GM12878 (cell line): ENCODE results near the gene PPP4R3B. TPM values are rescaled to one million over a fixed set of nuclear protein-coding genes. Genes with fewer than 3 reads are reported as not detected.

Experiments used
- ATAC-seq: fragments of 200-7000 bp; cut with Tn5 transposase; 3 replicates; pipeline ENCODE4 v1.9.1; 2020; ENCODE audit warnings: mild to moderate bottlenecking, moderate library complexity
- BruUV-seq: library from RNA; stranded (reverse); fragments of 400-500 nt; replicated peaks from 2 replicates; lab custom pipeline; 2021; lab: Mats Ljungman, UMichigan
- CTCF ChIA-PET: fragments of 300-600 bp; sonication (Branson Sonifier 250); formaldehyde crosslinking; extraction: SDS; loops from one replicate; lab custom pipeline; 2021; ENCODE audit warnings: inconsistent platforms; lab: Yijun Ruan, JAX
- POLR2A ChIA-PET: fragments of 350-600 bp; formaldehyde crosslinking; extraction: SDS; loops from one replicate; lab custom pipeline; 2021; ENCODE audit warnings: inconsistent platforms; lab: Charles Lee
- RAD21 ChIA-PET: fragments of 300-600 bp; sonication (Branson Sonifier 250); formaldehyde crosslinking; loops from one replicate; lab custom pipeline; 2023; ENCODE audit warnings: antibody characterized with exemption; ENCODE audit not compliant: unreplicated experiment; lab: Charles Lee
- SMC1A ChIA-PET: fragments of 300-600 bp; sonication (Branson Sonifier 250); formaldehyde crosslinking; loops from one replicate; lab custom pipeline; 2023; ENCODE audit not compliant: unreplicated experiment, uncharacterized antibody; lab: Charles Lee
- DNase-seq: peaks from one replicate; pipeline ENCODE4 v3.0.0-alpha.2; 2011; ENCODE audit warnings: low read depth, low spot score
- FAIRE-seq: peaks from 3 replicates; lab custom pipeline; 2011; peaks lifted over from hg19 to GRCh38; lab: Jason Lieb, UNC
- H2AFZ ChIP-seq: 2 replicates; pipeline ENCODE4 v1.6.0; 2011; ENCODE audit warnings: low read depth, low read length, control low read depth; ENCODE audit not compliant: control insufficient read depth
- H3K27ac ChIP-seq: 2 replicates; pipeline ENCODE4 v1.5.1; 2011; ENCODE audit warnings: control low read depth; ENCODE audit not compliant: control insufficient read depth, insufficient read depth
- H3K27me3 ChIP-seq, 2 experiments: replicated peaks in 1 of 2; 2 replicates each; pipeline versions ENCODE4 v1.6.0 to v1.6.1; 2011; ENCODE audit warnings: low read length in 1 of 2; ENCODE audit not compliant: control insufficient read depth in 2 of 2, insufficient read depth in 2 of 2
- H3K36me3 ChIP-seq, 2 experiments: 2 replicates each; pipeline ENCODE4 v1.5.1; 2011; ENCODE audit warnings: low read length in 1 of 2; ENCODE audit not compliant: control insufficient read depth in 2 of 2, insufficient read depth in 2 of 2
- H3K4me1 ChIP-seq: 2 replicates; pipeline ENCODE4 v1.6.1; 2011; ENCODE audit warnings: mild to moderate bottlenecking, low read length, moderate library complexity, mixed read lengths; ENCODE audit not compliant: control insufficient read depth, insufficient read depth
- H3K4me2 ChIP-seq: 2 replicates; pipeline ENCODE4 v1.6.0; 2011; ENCODE audit warnings: control low read depth; ENCODE audit not compliant: control insufficient read depth, insufficient read depth
- H3K4me3 ChIP-seq: fragments of 200-600 bp; sonication (generic); 2 replicates; pipeline ENCODE4 v1.5.1; 2016
- H3K79me2 ChIP-seq: 2 replicates; pipeline ENCODE4 v1.6.0; 2011; ENCODE audit warnings: low read length; ENCODE audit not compliant: control insufficient read depth, insufficient read depth
- H3K9ac ChIP-seq: 2 replicates; pipeline ENCODE4 v1.8.0; 2011; ENCODE audit warnings: low read length, control low read depth, mixed read lengths; ENCODE audit not compliant: control insufficient read depth, insufficient read depth
- H3K9me3 ChIP-seq: replicated peaks from 3 replicates; pipeline ENCODE4 v1.5.1; 2011; ENCODE audit warnings: mild to moderate bottlenecking, low read length; ENCODE audit not compliant: control insufficient read depth, insufficient read depth
- H4K20me1 ChIP-seq: 2 replicates; pipeline ENCODE4 v1.6.0; 2011; ENCODE audit not compliant: control insufficient read depth, insufficient read depth
- ATF7 ChIP-seq: fragments of 450-650 bp; IDR thresholded peaks from 2 replicates; pipeline ENCODE4 v1.6.1; 2016; ENCODE audit warnings: low read depth, mild to moderate bottlenecking
- BCL3 ChIP-seq: IDR thresholded peaks from 2 replicates; pipeline ENCODE4 v1.6.1; 2011; ENCODE audit warnings: borderline replicate concordance, low read depth, mild to moderate bottlenecking, moderate library complexity, low read length; ENCODE audit not compliant: insufficient read depth, poor library complexity, severe bottlenecking
- CEBPB ChIP-seq, 2 experiments: fragments of 150-350 bp in 1 of 2; IDR thresholded peaks; 2 replicates each; pipeline ENCODE4 v1.6.1; 2012 to 2014; ENCODE audit warnings: low read depth in 2 of 2, low read length in 2 of 2, borderline replicate concordance in 1 of 2, inconsistent platforms in 1 of 2
- IRF3 ChIP-seq: fragments of 450-650 bp; IDR thresholded peaks from 2 replicates; pipeline ENCODE4 v1.6.1; 2014; ENCODE audit warnings: mild to moderate bottlenecking
- MLLT1 ChIP-seq: fragments of 450-650 bp; IDR thresholded peaks from 2 replicates; pipeline ENCODE4 v1.6.1; 2016; ENCODE audit warnings: mild to moderate bottlenecking
- NFYB ChIP-seq: IDR thresholded peaks from 2 replicates; pipeline ENCODE4 v1.6.1; 2011; ENCODE audit warnings: low read depth, mild to moderate bottlenecking, low read length, improper control_type of control experiment, moderate library complexity; ENCODE audit not compliant: insufficient read depth
- RAD51 ChIP-seq: fragments of 450-650 bp; IDR thresholded peaks from 2 replicates; pipeline ENCODE4 v1.6.1; 2016; ENCODE audit warnings: moderate library complexity, mild to moderate bottlenecking, inconsistent platforms
- SRF ChIP-seq, 2 experiments: IDR thresholded peaks; 2 replicates each; pipeline ENCODE4 v1.6.1; 2011; ENCODE audit warnings: low read depth in 2 of 2, low read length in 2 of 2, mild to moderate bottlenecking in 1 of 2, moderate library complexity in 1 of 2
- ZNF24 ChIP-seq: fragments of 450-650 bp; IDR thresholded peaks from 2 replicates; pipeline ENCODE4 v1.6.1; 2017; ENCODE audit warnings: antibody characterized with exemption, mild to moderate bottlenecking
- ZNF274 ChIP-seq: IDR thresholded peaks from one replicate; pipeline ENCODE4 v1.8.0; 2011; ENCODE audit not compliant: insufficient read length, insufficient read depth
- WGBS: methylation state at CpG from one replicate; pipeline ENCODE4 v1.1.6; 2016; ENCODE audit warnings: low lambda C conversion rate; ENCODE audit not compliant: insufficient replicate concordance, insufficient coverage; ENCODE audit errors: missing lambda C conversion rate; 5-methylcytosine and 5-hydroxymethylcytosine counted together
- in situ Hi-C: fragments of 300-500 bp; cut with MboI; formaldehyde crosslinking; loops from 9 replicates; pipeline ENCODE4 v1.14.3; 2018; ENCODE audit warnings: mixed read lengths
- intact Hi-C: fragments of 100-400 bp; cut with micrococcal nuclease; formaldehyde crosslinking; loops from one replicate; pipeline ENCODE4 v1.14.2; 2022; ENCODE audit not compliant: unreplicated experiment
- polyA plus RNA-seq, 11 experiments: library from polyadenylated mRNA; depleted of rRNA in 4 of 11; unstranded in 6 of 11; stranded (reverse) in 5 of 11; fragments of >200 nt; fragmentation: Nextera tagmentation in 4 of 11; fragmentation: Illumina TruSeq in 1 of 11; extraction: Ambion mirVana in 4 of 11; extraction: Trizol in 1 of 11; gene quantifications; 1 replicate in 1 of 11; 2 replicates in 10 of 11; pipeline versions ENCODE4 v1.2.1 to v1.2.3, GENCODE V29; 2011 to 2016; ENCODE audit warnings: inconsistent platforms in 2 of 11, missing spikeins in 2 of 11, low read depth in 1 of 11
- total RNA-seq, 4 experiments: library from RNA; depleted of rRNA in 3 of 4; stranded (reverse); fragments of >200 nt in 3 of 4; fragmentation: Illumina TruSeq in 1 of 4; extraction: Trizol in 1 of 4; gene quantifications; 2 replicates each; pipeline versions ENCODE4 v1.2.1 to v1.2.3, GENCODE V29; 2013 to 2021
- TF ChIP-seq, protein P1 (sequence below): IDR thresholded peaks from 2 replicates; pipeline ENCODE4 v1.6.1; 2012; ENCODE audit warnings: low read depth, low read length, improper control_type of control experiment

PPP4R3B gene
- total and polyA plus RNA-seq, 10 of the 15 experiments (the other 5 are each of a cell fraction or from before 2014, with no cell fraction given): 10.9 to 70.1 (median 49.2) TPM

GRCh38 chr2:55607717-55608116, 9.7 kb downstream of the PPP4R3B start (continued):
- TF ChIP-seq CEBPB (IDR thresholded peaks at IDR 0.05; ENCODE audit: borderline replicate concordance in 1 of 2, low read depth in 2 of 2, low read length in 2 of 2) (no peak), ZNF24 (no peak), SRF (IDR thresholded peaks at IDR 0.05; ENCODE audit: low read depth in 2 of 2, low read length in 2 of 2) (no peak)
- TF ChIP-seq, protein P1, sequence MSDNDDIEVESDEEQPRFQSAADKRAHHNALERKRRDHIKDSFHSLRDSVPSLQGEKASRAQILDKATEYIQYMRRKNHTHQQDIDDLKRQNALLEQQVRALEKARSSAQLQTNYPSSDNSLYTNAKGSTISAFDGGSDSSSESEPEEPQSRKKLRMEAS: no peak

- CTCF ChIA-PET: interaction anchor here (1.1 to 1.4 kb wide), 2 partner anchors 9 to 10 kb away, joined by 3 to 4 read pairs; no protein-coding TSS in a partner anchor
- intact Hi-C loops: no loop called here
- no TSS peak for BruUV-seq
- RAD21 ChIA-PET: no interaction called here
- FAIRE-seq (no peak), ATAC-seq (no peak), DNase-seq (no peak)
- TF ChIP-seq NFYB: no peak
- peak; percentile 59 for TF ChIP-seq BCL3
- TF ChIP-seq ATF7: no peak
- TF ChIP-seq ZNF274: no peak
- TF ChIP-seq IRF3: no peak
- no peak for TF ChIP-seq MLLT1
- no peak for TF ChIP-seq RAD51
- TF ChIP-seq ZNF24: no peak
- Histone ChIP-seq H3K9me3 (no peaks in the 10 kb centered on the region), H3K27ac (no peak overlapping the region), H3K36me3 (peaks cover 3 to 10% of the 10 kb centered on the region in 2 experiments; a peak in 3 of 4 replicates), H3K4me2 (no peak overlapping the region), H3K9ac (no peak overlapping the region), H3K27me3 (no peaks in the 10 kb centered on the region), H2AFZ (no peak overlapping the region), H3K4me1 (no peaks in the 10 kb centered on the region), H3K79me2 (peaks cover 26% of the 10 kb centered on the region), H4K20me1 (no peaks in the 10 kb centered on the region), H3K4me3 (no peak overlapping the region)
- SMC1A ChIA-PET: interaction anchor here (0.7 to 1.8 kb wide), 3 partner anchors 12 to 349 kb away, joined by 3 to 4 read pairs (median 3); no protein-coding TSS in a partner anchor
- 100% methylated on average over 1 of the region's 1 CpG for WGBS
- in situ Hi-C loops: no loop called here
- POLR2A ChIA-PET: interaction anchor here (0.5 to 1.1 kb wide), 2 partner anchors 13 to 1737 kb away, joined by 5 to 7 read pairs; partner anchors contain the start of gene PPP4R3B
Observed at GRCh38 chr2:55604027-55604565, 13.3 kb downstream of the PPP4R3B start.
